GM12872 (cell line): ENCODE measurements around the gene PSMC4.

Experiments used
- CTCF ChIP-seq: IDR thresholded peaks from 3 replicates; pipeline ENCODE4 v1.5.1; 2011; ENCODE audit warnings: low read depth, mild to moderate bottlenecking, low read length, moderate library complexity; ENCODE audit not compliant: insufficient read depth

The PSMC4 gene

GRCh38 chr19:39982883-39983282 lies 11.9 kb downstream of the PSMC4 start:
- TF ChIP-seq CTCF: no peak

GRCh38 chr19:39983695-39984300 lies 12.8 kb downstream of the PSMC4 start:
- TF ChIP-seq CTCF: no peak

- no peak for TF ChIP-seq CTCF
These were observed 15.7 kb downstream of the PSMC4 start for GRCh38 chr19:39986643-39987042.

- TF ChIP-seq CTCF: no peak
These were observed 16.2 kb downstream of the PSMC4 start for GRCh38 chr19:39987167-39987566.

- no peak for TF ChIP-seq CTCF
These were observed 16.6 kb downstream of the PSMC4 start for GRCh38 chr19:39987596-39987995.

- TF ChIP-seq CTCF: no peak
These were observed 22.6 kb downstream of the PSMC4 start for GRCh38 chr19:39993605-39994004.

GRCh38 chr19:39994361-39994760 lies 23.4 kb downstream of the PSMC4 start:
- no peak for TF ChIP-seq CTCF
